HCT116 (cell line): ENCODE measurements around the gene VCX2. TPM values are rescaled to one million over a fixed set of nuclear protein-coding genes. Genes with fewer than 3 reads are reported as not detected.

Source experiments
- ATAC-seq: fragments of 200-7000 bp; cut with Tn5 transposase; 2 replicates; pipeline ENCODE4 v1.9.1; 2020; ENCODE audit warnings: mild to moderate bottlenecking, moderate library complexity
- BruUV-seq: library from RNA; stranded (reverse); fragments of 400-500 nt; replicated peaks from 2 replicates; lab custom pipeline; 2021; lab: Mats Ljungman, UMichigan
- CTCF ChIA-PET: fragments of 300-600 bp; sonication (Branson Sonifier 250); formaldehyde crosslinking; loops from one replicate; lab custom pipeline; 2021; ENCODE audit warnings: antibody characterized with exemption; lab: Charles Lee
- POLR2A ChIA-PET: fragments of 300-600, 350-600 bp; sonication (Branson Sonifier 250); formaldehyde crosslinking; loops from one replicate; lab custom pipeline; 2021; ENCODE audit warnings: antibody characterized with exemption; lab: Charles Lee
- RAD21 ChIA-PET, 2 experiments: fragments of 300-600 bp; sonication (Branson Sonifier 250); formaldehyde crosslinking; loops; one replicate each; lab custom pipeline; 2023; ENCODE audit warnings: low total read pairs in 2 of 2; ENCODE audit not compliant: uncharacterized antibody in 2 of 2, unreplicated experiment in 2 of 2, low non-redundant PET in 1 of 2; lab: Charles Lee
- DNase-seq: peaks from one replicate; pipeline ENCODE4 v3.0.0-alpha.2; 2010; ENCODE audit warnings: low read depth, low spot score
- H2AFZ ChIP-seq: fragments of 200-600 bp; shearing (Covaris generic), sonication (generic); 2 replicates; pipeline ENCODE4 v1.6.1; 2017; ENCODE audit warnings: low read depth, mixed run types, mixed read lengths, antibody characterized with exemption, low read length; ENCODE audit not compliant: poor library complexity, severe bottlenecking
- H3K27ac ChIP-seq: 2 replicates; pipeline ENCODE4 v1.5.1; 2012; ENCODE audit warnings: low read depth, low read length
- H3K27me3 ChIP-seq: fragments of 200-600 bp; sonication (generic); 2 replicates; pipeline ENCODE4 v1.6.1; 2016; ENCODE audit warnings: mixed run types, low read length, mixed read lengths; ENCODE audit not compliant: insufficient read depth
- H3K36me3 ChIP-seq, 2 experiments: fragments of 200-500 bp in 1 of 2; fragments of 200-600 bp in 1 of 2; sonication (Bioruptor generic) in 1 of 2; sonication (generic) in 1 of 2; 2 replicates each; pipeline versions ENCODE4 v1.5.1 to v1.6.1; 2014 to 2016; ENCODE audit warnings: low read length in 2 of 2, inconsistent platforms in 1 of 2, mixed read lengths in 1 of 2, mixed run types in 1 of 2; ENCODE audit not compliant: insufficient read depth in 2 of 2, control insufficient read depth in 1 of 2
- H3K4me1 ChIP-seq, 2 experiments: fragments of 200-600 bp in 1 of 2; sonication (generic) in 1 of 2; 2 replicates each; pipeline versions ENCODE4 v1.5.1 to v1.6.1; 2012 to 2017; ENCODE audit warnings: low read length in 2 of 2, inconsistent platforms in 1 of 2, mild to moderate bottlenecking in 1 of 2, mixed read lengths in 1 of 2, mixed run types in 1 of 2, moderate library complexity in 1 of 2; ENCODE audit not compliant: insufficient read depth in 2 of 2, control insufficient read depth in 1 of 2
- H3K4me2 ChIP-seq: fragments of 200-600 bp; sonication (generic); 2 replicates; pipeline ENCODE4 v1.6.1; 2017; ENCODE audit warnings: mixed run types, low read length, mixed read lengths
- H3K4me3 ChIP-seq, 2 experiments: fragments of 200-600 bp in 1 of 2; sonication (generic) in 1 of 2; replicated peaks in 1 of 2; 2 replicates each; pipeline ENCODE4 v1.5.1; 2011 to 2016; ENCODE audit warnings: low read length in 2 of 2, control low read depth in 1 of 2, low read depth in 1 of 2, mild to moderate bottlenecking in 1 of 2, mixed read lengths in 1 of 2, mixed run types in 1 of 2
- H3K79me2 ChIP-seq: fragments of 200-600 bp; sonication (generic); 2 replicates; pipeline ENCODE4 v1.6.1; 2017; ENCODE audit warnings: mild to moderate bottlenecking, mixed run types, low read length, moderate library complexity, mixed read lengths; ENCODE audit not compliant: insufficient read depth
- H3K9ac ChIP-seq: fragments of 200-600 bp; sonication (generic); 2 replicates; pipeline ENCODE4 v1.6.1; 2016; ENCODE audit warnings: low read length, mixed read lengths
- H3K9me2 ChIP-seq: fragments of 200-600 bp; sonication (generic), shearing (Covaris generic); 2 replicates; pipeline ENCODE4 v1.6.1; 2017; ENCODE audit warnings: mixed run types, mild to moderate bottlenecking, moderate library complexity; ENCODE audit not compliant: insufficient read depth
- H3K9me3 ChIP-seq, 2 experiments: fragments of 200-500 bp in 1 of 2; fragments of 200-600 bp in 1 of 2; sonication (Bioruptor generic) in 1 of 2; sonication (generic) in 1 of 2; 2 replicates each; pipeline ENCODE4 v1.6.1; 2014 to 2017; ENCODE audit warnings: low read length in 2 of 2, mixed read lengths in 2 of 2, inconsistent platforms in 1 of 2, low read depth in 1 of 2, mild to moderate bottlenecking in 1 of 2, mixed run types in 1 of 2, moderate library complexity in 1 of 2; ENCODE audit not compliant: control insufficient read depth in 1 of 2, insufficient read depth in 1 of 2
- H4K20me1 ChIP-seq: fragments of 200-600 bp; sonication (generic), shearing (Covaris generic); 2 replicates; pipeline ENCODE4 v1.6.1; 2017; ENCODE audit warnings: mixed run types, mild to moderate bottlenecking, moderate library complexity; ENCODE audit not compliant: insufficient read depth
- CEBPB ChIP-seq: IDR thresholded peaks from 2 replicates; pipeline ENCODE4 v1.6.1; 2012; ENCODE audit warnings: low read depth
- CTCF ChIP-seq, 3 experiments: fragments of 200-600 bp in 1 of 3; sonication (generic) in 1 of 3; IDR thresholded peaks in 2 of 3; conservative IDR thresholded peaks in 1 of 3; 2 replicates each; pipeline ENCODE4 v1.5.1; 2012 to 2017; ENCODE audit warnings: low read depth in 2 of 3, low read length in 2 of 3, antibody characterized with exemption in 1 of 3, borderline replicate concordance in 1 of 3, control low read depth in 1 of 3, mild to moderate bottlenecking in 1 of 3, mixed read lengths in 1 of 3, mixed run types in 1 of 3, moderate library complexity in 1 of 3; ENCODE audit not compliant: insufficient read depth in 1 of 3
- ELF1 ChIP-seq: IDR thresholded peaks from 2 replicates; pipeline ENCODE4 v1.6.1; 2012; ENCODE audit warnings: low read depth, borderline replicate concordance
- EZH2 ChIP-seq: fragments of 200-600 bp; sonication (generic); IDR thresholded peaks from 2 replicates; pipeline ENCODE4 v1.6.1; 2017; ENCODE audit warnings: antibody characterized with exemption, mixed run types
- REST ChIP-seq: IDR thresholded peaks from 2 replicates; pipeline ENCODE4 v1.6.1; 2012; ENCODE audit warnings: low read depth
- SIN3A ChIP-seq: IDR thresholded peaks from 2 replicates; pipeline ENCODE4 v1.6.1; 2012; ENCODE audit warnings: low read depth
- YY1 ChIP-seq: IDR thresholded peaks from 2 replicates; pipeline ENCODE4 v1.6.1; 2011; ENCODE audit warnings: low read length, low read depth, moderate library complexity, mild to moderate bottlenecking; ENCODE audit not compliant: insufficient replicate concordance; ENCODE audit errors: extremely low read depth
- ZFX ChIP-seq: fragments of 450-650 bp; IDR thresholded peaks from 2 replicates; pipeline ENCODE4 v1.6.1; 2017
- intact Hi-C: fragments of 100-400 bp; cut with micrococcal nuclease; formaldehyde crosslinking; loops from 2 replicates; pipeline ENCODE4 v1.10.0; 2022
- total RNA-seq: library from RNA; stranded (reverse); gene quantifications from one replicate; pipeline ENCODE4 v1.2.1, GENCODE V29; 2021; ENCODE audit not compliant: unreplicated experiment

VCX2 gene
- total RNA-seq, 1 experiment from 2014 or later: not detected

GRCh38 chrX:8139716-8140115, 31.4 kb downstream of the VCX2 start:
- RAD21 ChIA-PET: no interaction called here
- no peak overlapping the region for H3K4me3 ChIP-seq
- H3K4me2 ChIP-seq: no peak overlapping the region
- BruUV-seq: no TSS peak
- no peaks in the 10 kb centered on the region for H3K27me3 ChIP-seq
- H3K36me3 ChIP-seq: no peaks in the 10 kb centered on the region
- no peak for ATAC-seq
- no peaks in the 10 kb centered on the region for H3K9me3 ChIP-seq
- DNase-seq: no peak
- H3K27ac ChIP-seq: no peak overlapping the region
- no peak overlapping the region for H2AFZ ChIP-seq
- TF ChIP-seq REST: no peak
- TF ChIP-seq SIN3A: no peak
- no peak for TF ChIP-seq YY1
- no peak for TF ChIP-seq EZH2
- TF ChIP-seq ZFX: no peak
- TF ChIP-seq CEBPB: no peak
- TF ChIP-seq ELF1: no peak
- TF ChIP-seq CTCF (IDR thresholded peaks at IDR 0.05 in 2 of 3, conservative IDR thresholded peaks at IDR 0.05 in 1 of 3; ENCODE audit: borderline replicate concordance in 1 of 3, insufficient read depth in 1 of 3, low read depth in 2 of 3, low read length in 2 of 3): no peak
- no peaks in the 10 kb centered on the region for H3K9me2 ChIP-seq
- CTCF ChIA-PET: no interaction called here
- H4K20me1 ChIP-seq: no peaks in the 10 kb centered on the region
- POLR2A ChIA-PET: no interaction called here
- H3K79me2 ChIP-seq: no peaks in the 10 kb centered on the region
- intact Hi-C loops: no loop called here
- H3K4me1 ChIP-seq: no peaks in the 10 kb centered on the region
- no peak overlapping the region for H3K9ac ChIP-seq
